Measurements from ENCODE around the gene LZIC.

GRCh38 chr1:9912264-9912936 lies 30.8 kb downstream of the LZIC start:
- TF ChIP-seq CTCF (conservative IDR thresholded peaks at IDR 0.05; ENCODE audit: low read depth, low read length) (no peak), EZH2phosphoT487 (IDR thresholded peaks at IDR 0.05; ENCODE audit: borderline replicate concordance, low read length) (no peak), EZH2 (IDR thresholded peaks at IDR 0.05; ENCODE audit: low read length, unreplicated experiment) (no peak)
